Peyer's patch (tissue), 4 donors: ENCODE results near the gene SPPL3. TPM values are rescaled to one million over a fixed set of nuclear protein-coding genes. Genes with fewer than 3 reads are reported as not detected.
"Not testable (repeated sequence)": the region's sequence is repeated elsewhere in the genome, so short reads cannot be mapped to it uniquely, and the experiment has no call there.

ENCODE experiments used
- DNase-seq, 3 donors: peaks; one replicate each; pipeline ENCODE4 v3.0.0-alpha.2; 2017 to 2019
- H3K27ac ChIP-seq, 4 donors: fragments of 200-600 bp; sonication (generic); one replicate each; pipeline ENCODE4 v1.5.1; 2016 to 2019
- H3K27me3 ChIP-seq, 2 donors: fragments of 200-600 bp; sonication (generic); one replicate each; pipeline ENCODE4 v1.5.1; 2019
- H3K36me3 ChIP-seq, 3 donors: fragments of 200-600 bp; sonication (generic); one replicate each; pipeline ENCODE4 v1.5.1; 2016 to 2019
- H3K4me1 ChIP-seq, 4 donors: fragments of 200-600 bp; sonication (generic); one replicate each; pipeline ENCODE4 v1.5.1; 2016 to 2019
- H3K4me3 ChIP-seq, 4 donors: fragments of 200-600 bp; sonication (generic); 1 replicate in 3 of 4; 2 replicates in 1 of 4; pipeline ENCODE4 v1.5.1; 2016 to 2019; ENCODE audit warnings: mild to moderate bottlenecking in 1 of 4
- H3K9me3 ChIP-seq, 4 donors: fragments of 200-600 bp; sonication (generic); one replicate each; pipeline ENCODE4 v1.5.1; 2016 to 2019; ENCODE audit warnings: mild to moderate bottlenecking in 1 of 4
- CTCF ChIP-seq, 6 experiments: fragments of 450-650 bp in 4 of 6; fragments of 200-600 bp in 2 of 6; sonication (generic) in 1 of 6; IDR thresholded peaks; one replicate each; pipeline ENCODE4 v1.5.1; 2017 to 2019; ENCODE audit warnings: antibody characterized with exemption in 6 of 6, mild to moderate bottlenecking in 3 of 6, moderate library complexity in 1 of 6
- POLR2A ChIP-seq, 2 donors: fragments of 450-650 bp; IDR thresholded peaks; one replicate each; pipeline ENCODE4 v1.5.1; 2017; ENCODE audit warnings: antibody characterized with exemption in 2 of 2, mild to moderate bottlenecking in 2 of 2, moderate library complexity in 2 of 2
- total RNA-seq, 4 donors: library from RNA; depleted of rRNA; stranded (reverse); fragments of >200 nt; gene quantifications; one replicate each; pipeline ENCODE4 v1.1.0, GENCODE V29; 2016

SPPL3 gene
- total RNA-seq, 4 donors from 2014 or later, result 26.4 to 50.2 (median 34.9) TPM

GRCh38 chr12:120795441-120796178, 108.5 kb downstream of the SPPL3 start:
- no peaks in the 10 kb centered on the region for H3K9me3 ChIP-seq
- H3K27ac ChIP-seq, result no peak overlapping the region
- H3K27me3 ChIP-seq, result no peaks in the 10 kb centered on the region
- no peak for DNase-seq
- H3K4me3 ChIP-seq, result no peak overlapping the region
- no peaks in the 10 kb centered on the region for H3K36me3 ChIP-seq
- TF ChIP-seq CTCF (IDR thresholded peaks at IDR 0.05) (no peak), POLR2A (IDR thresholded peaks at IDR 0.05) (no peak)
- H3K4me1 ChIP-seq, result peaks cover 0 to 9% (median 0%) of the 10 kb centered on the region in 4 donors

GRCh38 chr12:120793357-120793756, 110.8 kb downstream of the SPPL3 start:
- no peak for TF ChIP-seq POLR2A (IDR thresholded peaks at IDR 0.05)
- no peak for TF ChIP-seq CTCF (IDR thresholded peaks at IDR 0.05)
- Histone ChIP-seq H3K27me3 (no peaks in the 10 kb centered on the region), H3K36me3 (no peaks in the 10 kb centered on the region), H3K9me3 (no peaks in the 10 kb centered on the region), H3K4me3 (no peak overlapping the region), H3K27ac (no peak overlapping the region), H3K4me1 (peaks cover 0 to 9% (median 0%) of the 10 kb centered on the region in 4 donors)
- no peak for DNase-seq

GRCh38 chr12:120792456-120792855, 111.7 kb downstream of the SPPL3 start:
- not testable (repeated sequence) for H3K36me3 ChIP-seq, DNase-seq, H3K4me1 ChIP-seq, H3K9me3 ChIP-seq, H3K4me3 ChIP-seq, H3K27ac ChIP-seq, H3K27me3 ChIP-seq

- H3K36me3 ChIP-seq, result no peaks in the 10 kb centered on the region
- no peak for DNase-seq
- no peaks in the 10 kb centered on the region for H3K9me3 ChIP-seq
- H3K27me3 ChIP-seq, result no peaks in the 10 kb centered on the region
- H3K4me3 ChIP-seq, result no peak overlapping the region
- peaks cover 0 to 9% (median 0%) of the 10 kb centered on the region in 4 donors for H3K4me1 ChIP-seq
- H3K27ac ChIP-seq, result no peak overlapping the region
- TF ChIP-seq CTCF (IDR thresholded peaks at IDR 0.05) (no peak), POLR2A (IDR thresholded peaks at IDR 0.05) (no peak)
Observed at GRCh38 chr12:120791669-120792176, 112.4 kb downstream of the SPPL3 start.

- Histone ChIP-seq H3K9me3 (no peaks in the 10 kb centered on the region), H3K4me1 (peaks cover 0 to 9% (median 0%) of the 10 kb centered on the region in 4 donors), H3K27me3 (no peaks in the 10 kb centered on the region), H3K36me3 (peaks cover 0 to 2% (median 0%) of the 10 kb centered on the region in 3 donors), H3K27ac (no peak overlapping the region), H3K4me3 (no peak overlapping the region)
- TF ChIP-seq CTCF (IDR thresholded peaks at IDR 0.05) (no peak), POLR2A (IDR thresholded peaks at IDR 0.05) (no peak)
- no peak for DNase-seq
Observed at GRCh38 chr12:120790114-120790513, 114.0 kb downstream of the SPPL3 start.

GRCh38 chr12:120787889-120788288, 116.3 kb downstream of the SPPL3 start:
- Histone ChIP-seq H3K27ac (no peak overlapping the region), H3K27me3 (no peaks in the 10 kb centered on the region), H3K4me3 (no peak overlapping the region), H3K4me1 (peaks cover 0 to 9% (median 0%) of the 10 kb centered on the region in 4 donors), H3K36me3 (peaks cover 0 to 9% (median 0%) of the 10 kb centered on the region in 3 donors), H3K9me3 (no peaks in the 10 kb centered on the region)
- no peak for DNase-seq
- TF ChIP-seq CTCF (IDR thresholded peaks at IDR 0.05), result no peak
- TF ChIP-seq POLR2A (IDR thresholded peaks at IDR 0.05), result no peak
